GM20000 (cell line): ENCODE measurements around the gene CENPA.
"Not testable (repeated sequence)": the region's sequence is repeated elsewhere in the genome, so short reads cannot be mapped to it uniquely, and the experiment has no call there.

Experiments
- DNase-seq: peaks from one replicate; pipeline ENCODE4 v3.0.0; 2012; ENCODE audit warnings: low spot score
- CTCF ChIP-seq: IDR thresholded peaks from 2 replicates; pipeline ENCODE4 v1.5.1; 2012; ENCODE audit warnings: mild to moderate bottlenecking, control low read depth; ENCODE audit errors: extremely low read depth, missing control alignments

CENPA gene

DNA sequence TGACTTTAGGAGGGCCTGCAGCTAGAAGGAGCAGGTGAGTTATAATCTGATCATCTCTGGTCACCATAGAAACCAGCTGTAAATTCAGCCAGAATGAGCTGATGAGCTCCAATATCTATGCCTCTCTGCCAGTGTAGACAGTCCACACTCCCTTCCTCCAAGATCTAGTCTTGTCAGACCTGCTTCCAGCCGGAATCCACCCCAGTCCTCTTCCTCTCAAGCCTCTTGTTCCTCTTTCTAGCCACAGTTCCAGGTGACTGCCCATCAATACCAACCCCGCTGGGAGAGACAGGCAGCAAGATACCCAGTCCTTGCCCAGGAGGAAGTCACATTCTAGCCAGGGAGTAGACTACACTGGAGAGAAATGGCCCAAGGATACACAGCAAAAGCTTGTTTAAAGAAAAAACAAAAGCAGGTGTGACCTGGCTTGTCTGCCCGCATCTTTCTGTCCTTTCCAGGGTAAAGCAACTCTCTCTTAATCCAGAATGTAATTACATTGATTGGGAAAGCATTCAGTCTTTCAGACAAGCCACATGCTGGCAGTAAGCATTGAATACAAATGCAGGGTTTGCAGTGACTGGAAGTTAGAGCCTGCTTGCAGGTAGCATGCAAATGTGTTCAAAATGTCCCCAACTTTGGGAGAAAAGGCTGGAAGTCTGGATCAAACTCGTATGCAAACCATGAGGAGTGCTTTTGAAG lies 30.7 kb upstream of the CENPA start:
- no peak for DNase-seq
- TF ChIP-seq CTCF: no peak

DNA sequence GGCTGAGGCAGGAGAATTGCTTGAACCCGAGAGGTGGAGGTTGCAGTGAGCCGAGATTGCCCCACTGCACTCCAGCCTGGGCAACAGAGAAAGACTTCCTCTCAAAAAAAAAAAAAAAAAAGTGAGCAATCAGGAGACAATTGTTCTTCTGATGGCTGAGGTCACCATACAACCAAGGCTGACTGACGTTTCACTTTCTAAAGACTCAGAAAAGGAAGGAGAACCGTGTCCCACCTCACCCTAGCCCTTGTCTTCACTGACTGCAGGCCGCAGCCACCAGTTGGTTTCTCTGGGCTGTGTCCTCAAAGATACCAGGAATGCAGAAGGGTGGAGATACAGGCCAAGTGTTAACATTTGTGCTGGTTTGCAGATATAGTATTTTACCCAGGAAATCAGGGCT lies 29.5 kb upstream of the CENPA start:
- no peak for DNase-seq
- TF ChIP-seq CTCF: no peak

- no peak for TF ChIP-seq CTCF
- DNase-seq: no peak
Measured at GRCh38 chr2:26757873-26758789, 27.7 kb upstream of the CENPA start.

DNA sequence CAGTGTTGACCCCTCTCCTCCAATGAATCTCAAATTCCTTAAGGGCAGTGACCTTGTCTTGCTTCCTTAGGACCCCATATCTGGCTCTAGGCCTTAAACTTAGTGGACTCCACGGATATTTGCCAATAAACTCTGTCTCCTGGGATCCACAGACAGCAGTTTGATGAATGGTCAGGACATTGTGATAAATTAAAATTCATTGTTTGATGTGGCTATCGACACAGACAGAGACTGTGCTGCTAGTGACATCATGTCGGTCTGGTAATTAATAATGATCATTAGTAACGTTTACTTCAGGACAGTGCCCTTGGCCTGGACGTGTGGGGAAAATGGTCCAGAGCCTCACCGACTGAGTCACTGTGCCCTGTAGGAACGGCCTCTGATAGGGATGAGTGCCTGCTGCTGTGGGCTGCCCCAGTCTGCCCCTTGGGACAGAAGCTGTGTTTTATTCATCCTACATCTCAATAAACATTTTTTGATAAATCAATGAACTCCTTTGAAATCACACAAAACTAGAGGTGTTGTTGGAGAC lies 27.0 kb upstream of the CENPA start:
- DNase-seq: no peak
- TF ChIP-seq CTCF: no peak

DNA sequence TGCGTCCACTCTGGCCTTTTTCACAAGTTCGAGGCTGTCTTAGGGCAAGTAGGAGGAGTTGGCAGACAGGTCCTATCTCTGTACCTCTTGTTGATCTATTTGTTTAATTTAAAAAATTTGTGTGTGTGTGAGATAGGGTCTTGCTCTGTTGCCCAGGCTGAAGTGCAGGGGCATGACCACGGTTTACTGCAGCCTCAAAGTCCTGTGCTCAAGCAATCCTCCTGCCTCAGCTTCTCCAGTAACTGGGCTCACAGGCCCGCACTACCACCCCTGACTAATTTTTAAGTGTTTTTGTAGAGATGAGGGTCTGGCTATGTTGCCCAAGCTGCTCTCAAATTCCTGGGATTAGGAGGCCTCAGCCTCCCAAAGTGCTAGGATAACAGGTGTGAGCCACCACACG lies 26.0 kb upstream of the CENPA start:
- DNase-seq: no peak
- no peak for TF ChIP-seq CTCF

DNA sequence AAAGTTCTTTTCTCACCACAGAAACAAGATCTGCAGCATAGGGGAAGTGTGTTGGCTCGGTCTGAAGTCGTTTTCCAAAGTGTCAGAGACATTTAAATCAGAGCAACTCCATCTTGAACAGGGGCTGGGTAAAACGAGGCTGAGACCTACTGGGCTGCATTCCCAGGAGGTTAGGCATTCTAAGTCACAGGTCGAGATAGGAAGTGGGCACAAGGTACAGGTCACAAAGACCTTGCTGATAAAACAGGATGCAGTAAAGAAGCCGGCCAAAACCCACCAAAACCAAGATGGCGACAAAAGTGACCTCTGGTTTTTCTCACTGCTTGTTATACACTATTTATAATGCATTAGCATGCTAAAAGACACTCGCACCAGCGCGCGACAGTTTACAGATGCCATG lies 24.9 kb upstream of the CENPA start:
- DNase-seq: not testable (repeated sequence)

DNA sequence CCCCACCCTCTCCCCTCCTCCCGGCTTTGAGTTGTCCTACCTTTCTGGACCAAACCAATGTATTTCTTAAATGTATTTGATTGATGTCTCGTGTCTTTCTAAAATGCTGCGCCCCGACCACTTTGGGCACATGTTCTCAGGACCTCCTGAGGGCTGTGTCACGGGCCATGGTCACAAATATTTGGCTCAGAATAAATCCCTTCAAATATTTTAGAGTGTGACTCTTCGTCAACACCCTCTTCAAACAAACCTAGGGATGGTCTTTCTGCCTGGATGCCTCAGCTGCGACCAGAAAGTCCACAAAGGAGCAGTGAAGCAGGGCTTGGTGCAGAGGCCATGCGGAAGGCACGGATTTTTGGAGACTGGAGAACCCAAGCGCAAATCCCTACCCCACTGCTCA lies 22.8 kb upstream of the CENPA start:
- DNase-seq: no peak
- no peak for TF ChIP-seq CTCF
